ENCODE data around the gene SCARB1. TPM values are rescaled to one million over a fixed set of nuclear protein-coding genes. Genes with fewer than 3 reads are reported as not detected.

SCARB1 gene
- total RNA-seq, 2 experiments from 2014 or later: 32.5 to 32.6 TPM

GRCh38 chr12:124727264-124727800, 136.3 kb downstream of the SCARB1 start:
- POLR2A ChIA-PET: no interaction called here
- CTCF ChIA-PET: no interaction called here

Other genes with a start within 250 kb of the SCARB1 start
- 100 to 1,000 TPM; 730 to 758 TPM for gene UBC, start 50.8 kb upstream of the SCARB1 start, total RNA-seq
- gene DHX37, start 125.3 kb upstream of the SCARB1 start, total RNA-seq: 10 to 100 TPM; 49.1 to 51.3 TPM
- gene BRI3BP, start 129.8 kb upstream of the SCARB1 start, total RNA-seq: 10 to 100 TPM; 40.0 to 41.0 TPM
- 10 to 100 TPM; 19.4 to 19.5 TPM for gene AACS, start 201.6 kb upstream of the SCARB1 start, total RNA-seq